WERI-Rb-1 (cell line): ENCODE measurements around the gene ACVR1C.

ENCODE experiments used
- DNase-seq: peaks from one replicate; pipeline ENCODE4 v3.0.0-alpha.2; 2020
- H3K27ac ChIP-seq: fragments of 250-450 bp; sonication (Bioruptor Pico); 2 replicates; pipeline ENCODE4 v1.5.1; 2020; ENCODE audit warnings: mild to moderate bottlenecking, moderate library complexity
- H3K27me3 ChIP-seq: fragments of 250-450 bp; sonication (Bioruptor Pico); 2 replicates; pipeline ENCODE4 v1.5.1; 2021; ENCODE audit warnings: mild to moderate bottlenecking, low read depth, moderate library complexity; ENCODE audit not compliant: insufficient read depth, severe bottlenecking
- H3K36me3 ChIP-seq: fragments of 250-450 bp; sonication (Bioruptor Pico); 2 replicates; pipeline ENCODE4 v1.5.1; 2020; ENCODE audit warnings: mild to moderate bottlenecking, moderate library complexity
- H3K4me3 ChIP-seq: 2 replicates; pipeline ENCODE4 v1.5.1; 2011; ENCODE audit warnings: low read depth, mild to moderate bottlenecking, control low read depth, low read length
- H3K9me3 ChIP-seq: fragments of 250-450 bp; sonication (Bioruptor Pico); 2 replicates; pipeline ENCODE4 v1.5.1; 2021; ENCODE audit warnings: mild to moderate bottlenecking, moderate library complexity; ENCODE audit not compliant: severe bottlenecking
- TF ChIP-seq, protein P1 (sequence below): IDR thresholded peaks from 2 replicates; pipeline ENCODE4 v1.5.1; 2011; ENCODE audit warnings: low read depth, mild to moderate bottlenecking, control low read depth, inconsistent platforms, low read length

The ACVR1C gene

DNA sequence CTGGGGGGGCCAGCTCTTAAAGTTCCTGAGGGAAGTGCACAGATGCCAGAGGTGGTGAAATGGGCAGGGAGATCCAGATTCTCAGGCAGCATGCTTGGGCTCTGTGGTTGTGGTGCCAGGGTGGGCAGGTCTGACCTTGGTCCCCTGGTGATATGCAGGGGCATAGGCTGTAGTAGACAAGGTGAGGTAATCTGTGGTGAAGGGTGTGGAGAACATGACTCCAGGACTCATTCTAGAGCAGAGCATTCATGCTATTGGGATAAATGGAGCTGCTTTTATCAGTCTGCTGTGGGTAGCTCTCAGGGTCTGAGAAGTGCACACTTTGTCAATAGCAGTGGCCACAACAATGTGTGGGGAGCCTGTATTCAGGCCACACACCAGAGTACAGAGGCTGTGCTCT is 16.9 kb downstream of the ACVR1C start:
- Histone ChIP-seq H3K27me3 (no peaks in the 10 kb centered on the region), H3K4me3 (no peak overlapping the region), H3K36me3 (no peaks in the 10 kb centered on the region), H3K9me3 (peaks cover 2% of the 10 kb centered on the region), H3K27ac (no peak overlapping the region)
- no peak for DNase-seq
- TF ChIP-seq, protein P1, sequence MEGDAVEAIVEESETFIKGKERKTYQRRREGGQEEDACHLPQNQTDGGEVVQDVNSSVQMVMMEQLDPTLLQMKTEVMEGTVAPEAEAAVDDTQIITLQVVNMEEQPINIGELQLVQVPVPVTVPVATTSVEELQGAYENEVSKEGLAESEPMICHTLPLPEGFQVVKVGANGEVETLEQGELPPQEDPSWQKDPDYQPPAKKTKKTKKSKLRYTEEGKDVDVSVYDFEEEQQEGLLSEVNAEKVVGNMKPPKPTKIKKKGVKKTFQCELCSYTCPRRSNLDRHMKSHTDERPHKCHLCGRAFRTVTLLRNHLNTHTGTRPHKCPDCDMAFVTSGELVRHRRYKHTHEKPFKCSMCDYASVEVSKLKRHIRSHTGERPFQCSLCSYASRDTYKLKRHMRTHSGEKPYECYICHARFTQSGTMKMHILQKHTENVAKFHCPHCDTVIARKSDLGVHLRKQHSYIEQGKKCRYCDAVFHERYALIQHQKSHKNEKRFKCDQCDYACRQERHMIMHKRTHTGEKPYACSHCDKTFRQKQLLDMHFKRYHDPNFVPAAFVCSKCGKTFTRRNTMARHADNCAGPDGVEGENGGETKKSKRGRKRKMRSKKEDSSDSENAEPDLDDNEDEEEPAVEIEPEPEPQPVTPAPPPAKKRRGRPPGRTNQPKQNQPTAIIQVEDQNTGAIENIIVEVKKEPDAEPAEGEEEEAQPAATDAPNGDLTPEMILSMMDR: no peak

GRCh38 chr2:157611110-157611509 is 17.6 kb downstream of the ACVR1C start:
- TF ChIP-seq, protein P1: no peak
- H3K9me3 ChIP-seq: peaks cover 2% of the 10 kb centered on the region
- no peaks in the 10 kb centered on the region for H3K27me3 ChIP-seq
- H3K36me3 ChIP-seq: no peaks in the 10 kb centered on the region
- no peak overlapping the region for H3K27ac ChIP-seq
- no peak for DNase-seq
- no peak overlapping the region for H3K4me3 ChIP-seq

DNA sequence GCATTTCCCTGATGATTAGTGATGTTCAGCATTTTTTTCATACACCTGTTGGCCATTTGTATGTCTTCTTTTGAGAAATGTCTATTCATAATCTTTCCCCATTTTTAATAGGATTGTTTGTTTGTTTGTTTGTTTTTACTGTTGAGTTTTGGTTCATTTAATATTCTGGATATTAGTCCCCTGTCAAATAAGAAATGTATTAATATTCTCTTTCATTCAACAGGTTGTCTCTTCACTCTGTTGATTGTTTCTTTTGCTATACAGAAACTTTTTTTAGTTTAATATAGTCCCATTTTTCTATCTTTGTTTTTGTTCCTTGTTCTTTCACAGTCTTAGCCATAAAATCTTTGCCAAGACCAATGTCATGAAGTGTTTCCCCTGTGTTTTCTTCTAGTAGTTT is 22.1 kb downstream of the ACVR1C start:
- Histone ChIP-seq H3K27me3 (no peaks in the 10 kb centered on the region), H3K4me3 (no peak overlapping the region), H3K27ac (no peak overlapping the region), H3K9me3 (peaks cover 2% of the 10 kb centered on the region), H3K36me3 (no peaks in the 10 kb centered on the region)
- TF ChIP-seq, protein P1: no peak
- no peak for DNase-seq

DNA sequence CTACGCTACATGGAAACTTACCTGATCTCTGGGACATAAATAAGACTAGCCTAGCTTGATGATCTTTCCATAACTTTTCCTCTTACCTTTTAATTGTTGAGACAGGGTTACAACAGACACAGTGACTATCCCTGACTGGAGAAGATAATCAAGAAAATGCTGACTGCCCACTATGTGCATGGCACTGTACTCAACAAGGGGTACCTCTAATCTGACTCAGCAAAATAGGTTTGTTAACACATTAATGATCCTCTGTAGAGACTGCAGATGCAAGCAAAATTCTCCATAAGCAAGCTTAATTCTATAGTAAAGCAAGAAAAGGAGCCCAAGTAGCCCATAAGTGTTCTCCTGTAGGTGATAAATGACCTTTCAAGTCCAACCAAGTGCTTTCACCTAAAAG is 25.5 kb downstream of the ACVR1C start:
- Histone ChIP-seq H3K4me3 (no peak overlapping the region), H3K9me3 (no peaks in the 10 kb centered on the region), H3K36me3 (no peaks in the 10 kb centered on the region), H3K27ac (no peak overlapping the region), H3K27me3 (no peaks in the 10 kb centered on the region)
- DNase-seq: no peak
- TF ChIP-seq, protein P1: no peak

DNA sequence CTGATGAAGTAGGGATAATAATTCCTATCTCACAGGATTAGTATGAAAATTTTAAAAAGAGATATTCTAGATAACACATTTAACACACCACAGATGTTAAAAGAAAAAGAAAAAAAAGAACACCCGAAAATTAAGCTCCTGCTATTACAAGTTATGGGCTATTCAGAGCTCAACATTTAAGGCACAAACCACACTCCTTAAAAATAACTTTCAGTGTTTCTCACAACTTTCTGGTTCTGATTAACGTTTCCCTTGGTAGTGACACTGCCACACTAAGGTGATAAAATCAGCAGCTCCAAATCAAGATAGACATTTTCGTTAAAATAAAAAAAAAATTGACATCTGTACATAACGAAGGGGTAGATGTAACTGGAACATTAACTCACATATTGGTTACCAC is 26.9 kb downstream of the ACVR1C start:
- Histone ChIP-seq H3K27ac (no peak overlapping the region), H3K36me3 (no peaks in the 10 kb centered on the region), H3K9me3 (no peaks in the 10 kb centered on the region), H3K4me3 (no peak overlapping the region), H3K27me3 (no peaks in the 10 kb centered on the region)
- TF ChIP-seq, protein P1: no peak
- DNase-seq: no peak

GRCh38 chr2:157596992-157597681 is 31.5 kb downstream of the ACVR1C start:
- no peak for DNase-seq
- no peaks in the 10 kb centered on the region for H3K9me3 ChIP-seq
- H3K27ac ChIP-seq: no peak overlapping the region
- TF ChIP-seq, protein P1: no peak
- no peak overlapping the region for H3K4me3 ChIP-seq
- no peaks in the 10 kb centered on the region for H3K36me3 ChIP-seq
- H3K27me3 ChIP-seq: no peaks in the 10 kb centered on the region
